ENCODE results near the gene CALM1.

Gene CALM1

GRCh38 chr14:90374813-90375212 is 22.0 kb upstream of the CALM1 start:
- no peak for TF ChIP-seq CTCF (IDR thresholded peaks at IDR 0.05; ENCODE audit: control extremely low read depth, extremely low read depth, low read depth, missing control alignments)
- CTCF ChIA-PET, result interaction anchor here (1.4 to 1.6 kb wide), 2 partner anchors 9 to 322 kb away, joined by 3 to 5 read pairs; no protein-coding TSS in a partner anchor
- POLR2A ChIA-PET, result interaction anchor here (0.6 kb wide), 1 partner anchor 76 kb away, joined by 3 read pairs; no protein-coding TSS in a partner anchor
- no peak for DNase-seq (ENCODE audit: extremely low spot score)

- CTCF ChIA-PET, result no interaction called here
- POLR2A ChIA-PET, result no interaction called here
- no peak for TF ChIP-seq CTCF (IDR thresholded peaks at IDR 0.05; ENCODE audit: control extremely low read depth, extremely low read depth, low read depth, missing control alignments)
- DNase-seq (ENCODE audit: extremely low spot score), result no peak
These were observed 20.9 kb upstream of the CALM1 start for GRCh38 chr14:90375934-90376333.

- POLR2A ChIA-PET, result no interaction called here
- DNase-seq (ENCODE audit: extremely low spot score), result no peak
- CTCF ChIA-PET, result interaction anchor here (0.7 kb wide), 1 partner anchor 13 kb away, joined by 3 read pairs; no protein-coding TSS in a partner anchor
- TF ChIP-seq CTCF (IDR thresholded peaks at IDR 0.05; ENCODE audit: control extremely low read depth, extremely low read depth, low read depth, missing control alignments), result no peak
These were observed 18.6 kb upstream of the CALM1 start for GRCh38 chr14:90378249-90378648.

GRCh38 chr14:90379106-90379505 is 17.7 kb upstream of the CALM1 start:
- no peak for DNase-seq (ENCODE audit: extremely low spot score)
- ChIA-PET CTCF (interaction anchor here (0.7 to 1.1 kb wide), 3 partner anchors 9 to 21 kb away, joined by 3 to 4 read pairs (median 3); no protein-coding TSS in a partner anchor), POLR2A (no interaction called here)
- no peak for TF ChIP-seq CTCF (IDR thresholded peaks at IDR 0.05; ENCODE audit: control extremely low read depth, extremely low read depth, low read depth, missing control alignments)

GRCh38 chr14:90381011-90381786 is 15.6 kb upstream of the CALM1 start:
- ChIA-PET POLR2A (interaction anchor here (0.9 to 4.5 kb wide), 3 partner anchors 16 to 26 kb away, joined by 3 to 39 read pairs (median 3); partner anchors contain the start of gene CALM1), CTCF (interaction anchor here (5.9 kb wide), 1 partner anchor 19 kb away, joined by 40 read pairs; no protein-coding TSS in a partner anchor)
- no peak for DNase-seq (ENCODE audit: extremely low spot score)
- TF ChIP-seq CTCF (IDR thresholded peaks at IDR 0.05; ENCODE audit: control extremely low read depth, extremely low read depth, low read depth, missing control alignments), result no peak

- POLR2A ChIA-PET, result interaction anchor here (1.5 to 4.5 kb wide), 2 partner anchors 15 to 18 kb away, joined by 3 to 39 read pairs; partner anchors contain the start of gene CALM1
- CTCF ChIA-PET, result interaction anchor here (5.9 kb wide), 1 partner anchor 18 kb away, joined by 40 read pairs; no protein-coding TSS in a partner anchor
- no peak for TF ChIP-seq CTCF (IDR thresholded peaks at IDR 0.05; ENCODE audit: control extremely low read depth, extremely low read depth, low read depth, missing control alignments)
- DNase-seq (ENCODE audit: extremely low spot score), result no peak
These were observed 14.8 kb upstream of the CALM1 start for GRCh38 chr14:90381999-90382451.

Data from GM10248 (cell line).